DOHH2 (cell line): Measurements from ENCODE around the gene ANKLE2.

Source experiments
- H3F3A ChIP-seq: fragments of 200-600 bp; sonication (generic), shearing (Covaris generic); 2 replicates; pipeline ENCODE4 v1.6.0; 2016; ENCODE audit warnings: antibody characterized with exemption, mild to moderate bottlenecking; ENCODE audit not compliant: control insufficient read depth, insufficient read depth
- H3K27ac ChIP-seq: fragments of 200-600 bp; sonication (generic); 2 replicates; pipeline ENCODE4 v1.5.1; 2014; ENCODE audit warnings: low read depth, mild to moderate bottlenecking, low read length, moderate library complexity
- H3K27me3 ChIP-seq: fragments of 200-600 bp; sonication (generic); 2 replicates; pipeline ENCODE4 v1.6.1; 2014; ENCODE audit warnings: mild to moderate bottlenecking, low read length, mixed read lengths; ENCODE audit not compliant: control insufficient read depth
- H3K36me3 ChIP-seq: fragments of 200-600 bp; sonication (generic); 2 replicates; pipeline ENCODE4 v1.6.1; 2014; ENCODE audit warnings: mild to moderate bottlenecking, low read length, moderate library complexity, mixed read lengths; ENCODE audit not compliant: control insufficient read depth
- H3K4me1 ChIP-seq: fragments of 200-600 bp; sonication (generic); 2 replicates; pipeline ENCODE4 v1.6.1; 2014; ENCODE audit warnings: mild to moderate bottlenecking, low read length, mixed read lengths; ENCODE audit not compliant: control insufficient read depth
- H3K4me2 ChIP-seq: fragments of 200-600 bp; sonication (generic); 2 replicates; pipeline ENCODE4 v1.6.0; 2014; ENCODE audit warnings: mild to moderate bottlenecking, low read length, moderate library complexity
- H3K4me3 ChIP-seq: fragments of 200-600 bp; sonication (generic); 2 replicates; pipeline ENCODE4 v1.5.1; 2014; ENCODE audit warnings: mild to moderate bottlenecking, low read length, mixed read lengths
- H3K79me2 ChIP-seq: fragments of 200-600 bp; sonication (generic); 2 replicates; pipeline ENCODE4 v1.6.1; 2014; ENCODE audit warnings: mild to moderate bottlenecking, low read length, mixed read lengths; ENCODE audit not compliant: control insufficient read depth
- H3K9me2 ChIP-seq: fragments of 200-600 bp; sonication (generic); replicated peaks from 2 replicates; pipeline ENCODE4 v1.6.1; 2014; ENCODE audit warnings: mild to moderate bottlenecking, low read length, mixed read lengths; ENCODE audit not compliant: control insufficient read depth
- H3K9me3 ChIP-seq: fragments of 200-600 bp; sonication (generic); 2 replicates; pipeline ENCODE4 v1.6.1; 2014; ENCODE audit warnings: antibody characterized with exemption, low read length, mixed read lengths; ENCODE audit not compliant: control insufficient read depth, insufficient read depth
- H4K20me1 ChIP-seq: fragments of 200-600 bp; sonication (generic); 2 replicates; pipeline ENCODE4 v1.6.0; 2014; ENCODE audit warnings: low read depth, mild to moderate bottlenecking, antibody characterized with exemption, low read length, moderate library complexity; ENCODE audit not compliant: control insufficient read depth, insufficient read depth
- EZH2phosphoT487 ChIP-seq: fragments of 200-600 bp; sonication (generic); IDR thresholded peaks from 2 replicates; pipeline ENCODE4 v1.6.1; 2017; ENCODE audit warnings: borderline replicate concordance, mild to moderate bottlenecking, antibody characterized with exemption, low read length, moderate library complexity, mixed read lengths
- TF ChIP-seq, protein P1 (sequence below): fragments of 200-600 bp; sonication (generic); IDR thresholded peaks from one replicate; pipeline ENCODE4 v1.5.1; 2014; ENCODE audit warnings: antibody characterized with exemption, mild to moderate bottlenecking, low read depth, low read length; ENCODE audit not compliant: poor library complexity, severe bottlenecking

ANKLE2 gene

GRCh38 chr12:132746613-132747012 lies 15.0 kb downstream of the ANKLE2 start:
- peaks cover 84% of the 10 kb centered on the region for H3K79me2 ChIP-seq
- H3K9me2 ChIP-seq, result no peaks in the 10 kb centered on the region

GRCh38 chr12:132743831-132744230 lies 17.8 kb downstream of the ANKLE2 start:
- Histone ChIP-seq H4K20me1 (peaks cover 5% of the 10 kb centered on the region; the same call in 1 of the 2 replicates), H3F3A (0 out of 2 replicates have a peak, but pooled peaks cover 4% of the 10 kb centered on the region), H3K9me3 (no peaks in the 10 kb centered on the region), H3K4me3 (no peak overlapping the region), H3K4me1 (no peaks in the 10 kb centered on the region), H3K27me3 (no peaks in the 10 kb centered on the region), H3K9me2 (no peaks in the 10 kb centered on the region), H3K4me2 (no peak overlapping the region), H3K36me3 (peaks cover 95% of the 10 kb centered on the region), H3K27ac (no peak overlapping the region), H3K79me2 (peaks cover 87% of the 10 kb centered on the region)
- no peak for TF ChIP-seq EZH2phosphoT487
- TF ChIP-seq, protein P1, sequence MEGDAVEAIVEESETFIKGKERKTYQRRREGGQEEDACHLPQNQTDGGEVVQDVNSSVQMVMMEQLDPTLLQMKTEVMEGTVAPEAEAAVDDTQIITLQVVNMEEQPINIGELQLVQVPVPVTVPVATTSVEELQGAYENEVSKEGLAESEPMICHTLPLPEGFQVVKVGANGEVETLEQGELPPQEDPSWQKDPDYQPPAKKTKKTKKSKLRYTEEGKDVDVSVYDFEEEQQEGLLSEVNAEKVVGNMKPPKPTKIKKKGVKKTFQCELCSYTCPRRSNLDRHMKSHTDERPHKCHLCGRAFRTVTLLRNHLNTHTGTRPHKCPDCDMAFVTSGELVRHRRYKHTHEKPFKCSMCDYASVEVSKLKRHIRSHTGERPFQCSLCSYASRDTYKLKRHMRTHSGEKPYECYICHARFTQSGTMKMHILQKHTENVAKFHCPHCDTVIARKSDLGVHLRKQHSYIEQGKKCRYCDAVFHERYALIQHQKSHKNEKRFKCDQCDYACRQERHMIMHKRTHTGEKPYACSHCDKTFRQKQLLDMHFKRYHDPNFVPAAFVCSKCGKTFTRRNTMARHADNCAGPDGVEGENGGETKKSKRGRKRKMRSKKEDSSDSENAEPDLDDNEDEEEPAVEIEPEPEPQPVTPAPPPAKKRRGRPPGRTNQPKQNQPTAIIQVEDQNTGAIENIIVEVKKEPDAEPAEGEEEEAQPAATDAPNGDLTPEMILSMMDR, result no peak

More at GRCh38 chr12:132746613-132747012, 15.0 kb downstream of the ANKLE2 start:
- H3K27ac ChIP-seq, result no peak overlapping the region
- no peak overlapping the region for H3K4me3 ChIP-seq
- H3K27me3 ChIP-seq, result no peaks in the 10 kb centered on the region
- H3K36me3 ChIP-seq, result peaks cover 92% of the 10 kb centered on the region
- H3K9me3 ChIP-seq, result no peaks in the 10 kb centered on the region
- TF ChIP-seq, protein P1, result no peak
- no peak for TF ChIP-seq EZH2phosphoT487
- H3F3A ChIP-seq, result 0 out of 2 replicates have a peak, but pooled peaks cover 4% of the 10 kb centered on the region
- peaks cover 5% of the 10 kb centered on the region; the same call in 1 of the 2 replicates for H4K20me1 ChIP-seq
- no peaks in the 10 kb centered on the region for H3K4me1 ChIP-seq
- no peak overlapping the region for H3K4me2 ChIP-seq

DNA sequence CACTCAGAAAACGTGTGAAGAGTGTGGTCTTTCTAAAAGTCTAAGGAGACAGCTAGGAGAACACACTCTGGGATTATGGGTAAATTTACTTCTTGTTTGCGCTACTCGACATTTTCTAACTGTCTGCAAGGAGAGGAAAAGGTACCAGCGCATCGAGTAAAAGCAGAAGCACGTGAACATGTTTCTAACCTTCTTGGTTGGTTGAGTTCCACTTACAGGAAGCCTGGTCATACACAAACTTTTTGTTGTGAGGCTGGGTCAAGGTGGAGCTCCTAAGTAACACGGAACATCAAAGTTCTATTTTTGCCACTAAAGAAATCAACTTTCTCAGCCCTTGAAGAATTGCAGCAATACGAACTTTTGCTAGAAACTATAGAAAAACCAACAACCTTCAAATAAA lies 20.0 kb downstream of the ANKLE2 start:
- no peak for TF ChIP-seq EZH2phosphoT487
- TF ChIP-seq, protein P1, result no peak
- Histone ChIP-seq H3K27me3 (no peaks in the 10 kb centered on the region), H3K27ac (no peak overlapping the region), H3K9me2 (no peaks in the 10 kb centered on the region), H3K4me1 (no peaks in the 10 kb centered on the region), H3K4me3 (no peak overlapping the region), H3K4me2 (no peak overlapping the region), H3K9me3 (no peaks in the 10 kb centered on the region), H3F3A (0 out of 2 replicates have a peak, but pooled peaks cover 4% of the 10 kb centered on the region), H4K20me1 (peaks cover 5% of the 10 kb centered on the region; the same call in 1 of the 2 replicates), H3K36me3 (peaks cover 90% of the 10 kb centered on the region), H3K79me2 (peaks cover 79% of the 10 kb centered on the region)
